HEK293T (cell line): ENCODE data around the gene VRK3.

Source experiments
- ARNT ChIP-seq: fragments of 450-650 bp; IDR thresholded peaks from 2 replicates; pipeline ENCODE4 v1.6.1; 2017; ENCODE audit warnings: mild to moderate bottlenecking
- BHLHE40 ChIP-seq: fragments of 450-650 bp; IDR thresholded peaks from 2 replicates; pipeline ENCODE4 v1.6.1; 2016; ENCODE audit warnings: mild to moderate bottlenecking, moderate library complexity, borderline replicate concordance
- FOXK2 ChIP-seq: fragments of 450-650 bp; IDR thresholded peaks from 2 replicates; pipeline ENCODE4 v1.6.1; 2016; ENCODE audit warnings: mild to moderate bottlenecking
- SP1 ChIP-seq: fragments of 450-650 bp; IDR thresholded peaks from 2 replicates; pipeline ENCODE4 v1.6.1; 2017
- SUZ12 ChIP-seq: fragments of 450-650 bp; IDR thresholded peaks from 2 replicates; pipeline ENCODE4 v1.6.1; 2016; ENCODE audit warnings: mild to moderate bottlenecking
- TARDBP ChIP-seq: fragments of 450-650 bp; IDR thresholded peaks from 2 replicates; pipeline ENCODE4 v1.6.1; 2016
- ZNF384 ChIP-seq: fragments of 450-650 bp; IDR thresholded peaks from 2 replicates; pipeline ENCODE4 v1.6.1; 2016

DNA sequence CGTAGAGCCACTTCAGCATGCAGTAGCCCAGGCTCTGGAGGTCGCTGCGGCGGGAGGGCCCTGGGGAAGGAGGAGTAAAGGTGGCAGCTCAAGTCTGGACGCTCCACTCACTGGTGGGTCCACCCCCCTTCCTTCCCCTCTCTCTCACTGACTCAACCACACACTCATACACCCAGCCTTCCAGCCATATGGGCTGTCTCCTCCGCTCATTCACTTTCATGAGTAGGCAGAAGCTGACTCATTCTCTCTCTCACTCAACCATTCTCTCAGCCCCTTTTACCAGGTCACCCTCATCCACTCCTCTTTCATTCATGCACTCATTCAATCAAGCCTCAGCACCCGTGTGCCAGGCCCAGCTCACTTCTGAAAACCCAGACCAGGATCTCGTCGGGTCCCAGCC, 36.7 kb downstream of the VRK3 start:
- TF ChIP-seq BHLHE40, result no peak
- no peak for TF ChIP-seq SP1
- TF ChIP-seq ZNF384, result no peak
- no peak for TF ChIP-seq ARNT
- TF ChIP-seq FOXK2, result no peak
- no peak for TF ChIP-seq TARDBP
- no peak for TF ChIP-seq SUZ12
